Nucleus accumbens (tissue), 56 donors: ENCODE data around the gene HPSE2.
"Not testable (repeated sequence)": the region's sequence is repeated elsewhere in the genome, so short reads cannot be mapped to it uniquely, and the experiment has no call there.

ENCODE experiments used
- DNase-seq, 56 donors: peaks; one replicate each; lab custom pipeline; 2025; lab: John Stamatoyannopoulos, UW

The HPSE2 gene

DNA sequence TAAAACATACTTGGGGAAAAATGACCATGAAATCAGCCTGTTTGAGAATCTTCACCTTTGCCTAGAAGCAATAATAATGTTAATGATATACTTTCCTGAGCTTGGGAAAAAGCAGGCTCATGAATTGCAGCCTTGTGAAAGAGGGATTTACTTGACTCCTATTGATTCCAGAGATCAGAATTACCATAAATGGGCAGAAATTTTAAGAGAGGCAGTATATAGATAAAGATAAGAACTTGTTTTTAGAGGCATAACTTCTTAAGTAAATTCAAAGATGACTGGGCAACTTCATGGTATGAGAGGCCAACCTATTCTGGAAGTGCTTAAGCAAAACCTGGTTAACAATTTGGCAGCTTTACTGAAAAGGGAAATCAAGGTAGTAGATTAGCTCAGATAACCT, 225.4 kb downstream of the HPSE2 start:
- no peak for DNase-seq

- no peak for DNase-seq
Measured at GRCh38 chr10:99008054-99008453, 227.6 kb downstream of the HPSE2 start.

DNA sequence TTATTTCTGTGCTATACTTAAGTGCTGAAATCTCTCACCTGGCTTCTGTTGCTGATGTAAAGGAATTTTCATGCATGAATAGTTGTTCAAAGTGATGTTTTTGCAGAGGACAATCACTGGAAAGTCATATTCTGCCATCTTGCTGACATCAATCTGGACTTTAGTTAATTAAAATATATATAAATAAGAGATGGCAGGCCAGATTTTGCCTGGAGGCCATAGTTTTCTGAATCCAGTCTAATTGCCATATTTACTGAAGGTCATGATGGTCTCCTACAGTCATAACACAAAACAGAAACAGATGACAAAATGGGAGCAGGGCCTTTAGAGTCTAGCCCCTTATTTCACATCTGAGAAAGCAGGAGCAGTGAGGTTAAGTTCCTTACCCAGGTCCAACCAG, 228.2 kb downstream of the HPSE2 start:
- DNase-seq = no peak

DNA sequence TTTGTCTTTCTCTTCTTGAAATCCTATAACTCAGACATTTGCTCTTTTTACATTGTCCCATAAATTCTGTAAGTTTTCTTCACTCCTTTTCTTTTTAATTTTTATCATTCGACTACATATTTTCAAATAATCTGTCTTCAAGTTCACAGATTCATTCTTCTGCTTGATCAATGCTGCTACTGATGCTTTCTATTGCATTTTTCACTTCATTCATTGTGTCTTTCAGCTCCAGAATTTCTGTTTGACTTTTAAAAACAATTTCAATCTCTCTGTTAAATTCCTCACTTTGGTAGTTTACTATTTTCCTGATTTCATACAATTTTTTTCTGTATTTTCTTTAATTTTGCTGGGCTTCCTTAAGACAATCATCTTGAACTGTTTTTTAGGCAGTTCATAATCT, 230.4 kb downstream of the HPSE2 start:
- no peak for DNase-seq

- DNase-seq = no peak
Measured at GRCh38 chr10:99004738-99005137, 230.9 kb downstream of the HPSE2 start.

DNA sequence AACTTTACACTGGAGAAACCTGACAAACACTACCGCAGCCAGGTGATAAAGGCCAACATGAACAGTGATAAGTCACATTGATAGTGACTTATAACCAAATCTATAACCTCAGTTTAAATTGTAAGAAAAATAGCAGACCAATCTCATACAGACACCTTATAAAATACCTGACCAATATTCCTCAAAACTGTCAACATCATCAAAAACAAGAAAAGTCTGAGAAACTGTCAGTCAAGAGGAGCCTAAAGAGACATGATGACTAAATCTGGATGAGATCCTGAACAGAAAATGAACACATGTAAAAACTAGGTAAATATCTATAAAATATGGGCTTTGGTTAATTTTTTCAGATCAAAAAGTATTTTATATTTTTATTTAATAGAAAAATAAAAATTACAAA, 233.3 kb downstream of the HPSE2 start:
- no peak for DNase-seq

DNA sequence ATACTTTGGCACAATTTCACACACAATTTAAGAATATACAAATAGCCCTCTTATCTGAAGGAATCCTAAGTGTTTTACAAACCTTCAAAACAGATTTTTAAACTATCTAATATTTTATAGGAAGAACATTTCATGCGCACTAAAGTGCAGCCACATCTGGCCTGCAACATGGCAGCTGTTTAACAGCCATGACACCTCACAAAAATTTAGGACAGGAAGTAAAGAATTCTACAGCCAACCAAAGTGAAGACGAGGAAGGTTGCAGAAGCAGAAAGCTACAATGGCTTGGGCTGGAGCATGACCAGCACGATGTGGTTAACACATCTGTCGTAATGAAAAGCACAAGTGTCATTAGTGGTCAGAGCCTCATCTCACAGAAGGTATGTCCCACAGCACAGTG, 238.1 kb downstream of the HPSE2 start:
- no peak for DNase-seq

DNA sequence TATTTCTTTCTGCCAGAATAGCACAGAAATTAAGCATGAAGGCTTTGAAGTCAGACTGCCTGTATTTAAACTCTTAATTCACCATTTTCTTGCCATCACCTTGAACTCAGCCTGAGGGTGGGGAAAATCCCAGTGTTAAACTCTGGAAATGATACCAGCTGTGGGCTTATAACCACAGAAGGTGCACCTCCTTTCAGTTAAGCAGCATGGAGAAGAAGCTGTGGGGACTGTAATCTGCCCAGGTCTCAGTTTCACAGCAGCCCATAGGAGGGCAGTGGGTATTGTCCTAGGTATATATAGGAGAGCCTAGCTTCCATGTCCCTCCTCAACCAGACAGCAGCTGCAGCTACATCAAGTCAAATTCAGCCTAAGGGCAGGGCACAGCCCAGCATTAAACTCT, 241.6 kb downstream of the HPSE2 start:
- no peak for DNase-seq

GRCh38 chr10:98983751-98984150, 251.9 kb downstream of the HPSE2 start:
- not testable (repeated sequence) for DNase-seq

GRCh38 chr10:98980353-98980752, 255.3 kb downstream of the HPSE2 start:
- no peak for DNase-seq

DNA sequence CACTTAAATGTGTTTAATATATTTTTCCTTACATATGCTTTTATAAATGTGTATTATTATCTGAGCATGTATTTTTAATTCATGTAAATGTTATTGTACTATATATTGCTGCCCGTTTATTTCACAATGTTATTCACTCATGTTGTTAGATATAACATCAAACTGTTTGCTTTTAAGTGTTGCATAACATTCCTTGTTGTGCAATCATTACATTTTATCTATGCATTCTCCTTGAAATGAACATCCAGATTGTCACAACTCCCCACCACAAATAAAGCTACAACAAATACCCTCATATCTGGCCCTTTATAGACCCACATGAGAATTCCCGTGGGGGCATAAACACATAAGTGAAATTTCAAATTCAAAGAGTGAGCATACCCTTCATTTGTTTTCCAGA, 264.2 kb downstream of the HPSE2 start:
- DNase-seq = no peak

DNA sequence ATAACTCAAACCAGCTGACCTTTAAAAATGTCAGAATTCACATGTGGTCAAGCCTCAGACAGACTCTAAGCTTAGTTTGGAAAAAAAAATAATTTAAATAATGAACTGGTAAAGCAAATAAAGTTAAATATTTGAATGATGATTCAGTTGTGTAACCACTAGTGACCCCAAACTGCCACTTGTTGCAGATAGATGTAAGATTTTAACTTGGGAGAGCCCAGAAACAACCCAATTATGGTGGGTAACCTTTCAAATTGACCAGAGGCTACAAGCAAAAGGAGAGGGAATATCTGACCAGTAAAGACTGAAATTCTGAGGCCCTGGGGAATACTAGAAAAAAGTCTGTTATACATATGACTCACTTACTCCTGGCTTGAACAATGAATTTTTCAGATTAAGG, 268.1 kb downstream of the HPSE2 start:
- DNase-seq = no peak

GRCh38 chr10:98963608-98964007, 272.0 kb downstream of the HPSE2 start:
- DNase-seq = no peak

DNA sequence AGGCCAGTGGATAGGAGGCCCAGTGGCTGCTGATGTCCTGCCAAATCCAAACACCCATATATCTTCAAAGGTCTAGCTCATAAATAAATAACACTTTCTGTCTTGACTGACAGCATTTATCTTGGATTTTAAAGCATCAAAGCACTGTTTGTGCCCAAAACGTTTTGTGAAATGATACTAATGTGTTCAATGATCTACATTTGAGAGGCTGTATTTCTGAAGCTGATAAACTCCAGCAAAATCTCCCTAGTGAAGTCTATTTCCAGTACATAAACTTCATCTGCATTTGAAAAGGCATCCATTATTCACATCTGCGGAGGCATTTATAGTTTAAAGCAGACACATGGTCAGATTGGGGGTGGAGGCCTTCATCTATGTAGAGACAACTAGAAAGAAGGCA, 276.3 kb downstream of the HPSE2 start:
- no peak for DNase-seq

- no peak for DNase-seq
Measured at GRCh38 chr10:98957801-98958200, 277.9 kb downstream of the HPSE2 start.

DNA sequence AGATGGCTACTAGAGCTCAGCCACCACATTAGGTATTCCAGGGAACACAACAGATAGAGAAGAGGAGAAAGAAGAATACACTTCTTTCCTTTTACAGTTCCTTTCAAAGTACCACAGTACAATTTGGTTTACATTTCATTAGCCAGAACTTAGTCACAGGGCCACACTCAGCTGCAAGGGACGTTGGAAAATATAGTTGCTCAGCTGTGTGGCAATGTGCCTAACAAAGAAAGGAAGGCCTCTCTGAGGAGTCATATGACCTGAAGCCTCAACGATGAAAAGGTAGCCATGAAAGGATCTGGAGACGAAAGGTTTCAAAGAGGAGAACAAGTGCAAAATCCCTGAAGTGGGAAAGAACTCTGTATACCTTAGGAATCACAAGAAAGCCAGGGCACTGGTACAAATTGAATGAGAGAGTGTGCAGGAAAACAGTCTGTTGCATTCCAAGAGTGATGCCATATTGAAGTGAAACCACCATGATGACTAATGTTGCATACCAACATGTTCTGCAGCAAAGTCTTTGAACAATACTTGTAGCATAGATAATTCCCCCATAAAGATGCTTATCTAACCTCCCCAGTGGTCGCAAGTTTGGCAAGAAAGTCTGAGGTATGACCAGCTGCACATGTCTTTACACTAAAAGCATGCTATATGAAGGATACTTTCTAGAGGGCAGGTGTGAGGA, 278.9 kb downstream of the HPSE2 start:
- no peak for DNase-seq

DNA sequence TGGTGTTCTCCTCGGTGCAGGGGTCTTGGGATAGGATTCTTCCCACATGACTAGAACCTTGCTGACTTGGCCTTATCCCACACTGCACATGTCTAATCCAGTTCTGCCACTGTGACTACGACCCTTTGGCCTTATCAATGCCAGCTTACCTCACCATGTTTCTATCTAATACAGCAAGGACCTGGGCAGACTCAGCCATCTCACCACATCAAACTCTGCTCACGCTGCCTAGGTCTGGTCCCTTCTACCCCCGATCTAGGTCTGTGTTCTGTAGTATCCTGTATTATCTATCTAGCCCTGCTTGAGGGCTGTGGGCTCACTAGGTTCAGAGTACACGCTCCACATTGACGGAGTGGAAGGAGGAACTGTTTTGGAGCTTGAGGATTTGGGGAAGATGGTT, 282.4 kb downstream of the HPSE2 start:
- no peak for DNase-seq

- no peak for DNase-seq
Measured at GRCh38 chr10:98951269-98952000, 284.2 kb downstream of the HPSE2 start.

- DNase-seq = no peak
Measured at GRCh38 chr10:98950106-98950505, 285.5 kb downstream of the HPSE2 start.

GRCh38 chr10:98949306-98949705, 286.3 kb downstream of the HPSE2 start:
- DNase-seq = no peak

GRCh38 chr10:98943681-98944080, 292.0 kb downstream of the HPSE2 start:
- no peak for DNase-seq

DNA sequence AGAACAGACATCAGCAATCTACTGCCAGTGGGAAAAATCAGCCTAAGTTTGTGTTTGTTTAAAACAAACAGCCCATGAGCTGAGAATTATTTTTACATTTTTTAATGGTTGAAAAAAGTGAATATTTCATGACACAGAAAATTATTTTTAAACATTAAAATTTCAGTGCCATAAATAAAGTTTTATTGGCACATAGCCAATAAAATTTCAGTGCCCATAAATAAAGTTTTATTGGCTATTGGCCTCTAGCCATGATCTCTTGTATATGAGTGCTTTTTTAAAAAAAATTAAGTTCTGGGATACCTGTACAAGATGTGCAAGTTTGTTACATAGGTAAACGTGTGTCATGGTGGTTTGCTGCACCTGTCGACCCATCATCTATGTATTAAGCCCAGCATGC, 305.9 kb downstream of the HPSE2 start:
- no peak for DNase-seq
